Measurements from ENCODE around the gene KIAA1217.

- TF ChIP-seq, protein P1, sequence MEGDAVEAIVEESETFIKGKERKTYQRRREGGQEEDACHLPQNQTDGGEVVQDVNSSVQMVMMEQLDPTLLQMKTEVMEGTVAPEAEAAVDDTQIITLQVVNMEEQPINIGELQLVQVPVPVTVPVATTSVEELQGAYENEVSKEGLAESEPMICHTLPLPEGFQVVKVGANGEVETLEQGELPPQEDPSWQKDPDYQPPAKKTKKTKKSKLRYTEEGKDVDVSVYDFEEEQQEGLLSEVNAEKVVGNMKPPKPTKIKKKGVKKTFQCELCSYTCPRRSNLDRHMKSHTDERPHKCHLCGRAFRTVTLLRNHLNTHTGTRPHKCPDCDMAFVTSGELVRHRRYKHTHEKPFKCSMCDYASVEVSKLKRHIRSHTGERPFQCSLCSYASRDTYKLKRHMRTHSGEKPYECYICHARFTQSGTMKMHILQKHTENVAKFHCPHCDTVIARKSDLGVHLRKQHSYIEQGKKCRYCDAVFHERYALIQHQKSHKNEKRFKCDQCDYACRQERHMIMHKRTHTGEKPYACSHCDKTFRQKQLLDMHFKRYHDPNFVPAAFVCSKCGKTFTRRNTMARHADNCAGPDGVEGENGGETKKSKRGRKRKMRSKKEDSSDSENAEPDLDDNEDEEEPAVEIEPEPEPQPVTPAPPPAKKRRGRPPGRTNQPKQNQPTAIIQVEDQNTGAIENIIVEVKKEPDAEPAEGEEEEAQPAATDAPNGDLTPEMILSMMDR (conservative IDR thresholded peaks at IDR 0.05; ENCODE audit: low read length): no peak
- no peak for TF ChIP-seq EZH2phosphoT487 (IDR thresholded peaks at IDR 0.05; ENCODE audit: borderline replicate concordance)
These were observed 2.6 kb upstream of the KIAA1217 start for GRCh38 chr10:24206334-24206733.
